ENCODE measurements around the gene DOK3.

DNA sequence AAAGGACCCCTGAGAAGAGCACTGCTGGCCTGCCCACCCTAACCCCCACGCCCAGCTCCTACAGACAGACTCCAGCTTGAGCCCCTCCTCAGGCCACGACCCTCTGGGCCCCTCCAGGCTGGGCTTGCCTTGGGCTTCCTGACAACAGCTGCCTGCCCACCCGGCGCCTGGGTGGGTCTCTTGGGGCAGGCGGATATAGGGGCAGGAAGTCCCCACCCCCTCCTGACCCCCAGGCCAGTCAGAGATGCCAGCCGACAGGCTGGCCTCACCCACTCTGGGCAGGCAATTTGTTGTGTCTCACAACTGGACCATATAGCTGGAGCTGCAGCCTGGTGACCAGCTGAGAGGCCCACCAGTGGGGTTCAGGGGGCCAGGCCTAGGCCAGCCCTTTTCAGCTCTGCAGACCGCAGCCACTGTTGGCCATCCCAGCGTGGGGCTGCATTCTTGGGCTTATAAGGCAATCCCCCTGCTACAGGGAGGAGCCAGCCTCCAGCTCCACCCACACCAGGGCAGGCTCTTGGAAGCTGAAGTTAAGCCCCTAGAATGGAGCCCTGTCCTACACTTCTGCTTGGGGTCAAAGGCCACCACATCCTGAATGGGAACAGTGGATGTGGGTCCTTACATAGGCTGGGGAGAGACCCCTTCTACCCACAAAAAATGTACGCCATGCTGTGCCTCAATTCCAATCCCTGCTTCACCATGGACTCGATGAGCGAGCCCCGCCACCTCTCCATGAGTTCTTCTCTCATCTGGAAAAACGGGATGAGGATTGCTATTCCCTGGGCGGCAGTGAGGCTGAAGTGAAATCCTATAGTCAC, 14.2 kb downstream of the DOK3 start:
- TF ChIP-seq POLR2AphosphoS5 (IDR thresholded peaks at IDR 0.05) (no peak), POLR2A (IDR thresholded peaks at IDR 0.05) (no peak)
- TF ChIP-seq, protein P1, sequence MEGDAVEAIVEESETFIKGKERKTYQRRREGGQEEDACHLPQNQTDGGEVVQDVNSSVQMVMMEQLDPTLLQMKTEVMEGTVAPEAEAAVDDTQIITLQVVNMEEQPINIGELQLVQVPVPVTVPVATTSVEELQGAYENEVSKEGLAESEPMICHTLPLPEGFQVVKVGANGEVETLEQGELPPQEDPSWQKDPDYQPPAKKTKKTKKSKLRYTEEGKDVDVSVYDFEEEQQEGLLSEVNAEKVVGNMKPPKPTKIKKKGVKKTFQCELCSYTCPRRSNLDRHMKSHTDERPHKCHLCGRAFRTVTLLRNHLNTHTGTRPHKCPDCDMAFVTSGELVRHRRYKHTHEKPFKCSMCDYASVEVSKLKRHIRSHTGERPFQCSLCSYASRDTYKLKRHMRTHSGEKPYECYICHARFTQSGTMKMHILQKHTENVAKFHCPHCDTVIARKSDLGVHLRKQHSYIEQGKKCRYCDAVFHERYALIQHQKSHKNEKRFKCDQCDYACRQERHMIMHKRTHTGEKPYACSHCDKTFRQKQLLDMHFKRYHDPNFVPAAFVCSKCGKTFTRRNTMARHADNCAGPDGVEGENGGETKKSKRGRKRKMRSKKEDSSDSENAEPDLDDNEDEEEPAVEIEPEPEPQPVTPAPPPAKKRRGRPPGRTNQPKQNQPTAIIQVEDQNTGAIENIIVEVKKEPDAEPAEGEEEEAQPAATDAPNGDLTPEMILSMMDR (IDR thresholded peaks at IDR 0.05): no peak

Measured in suprapubic skin (tissue), 4 donors.